Stomach (tissue), 9 donors: Measurements from ENCODE around the gene SLC1A2. TPM values are rescaled to one million over a fixed set of nuclear protein-coding genes. Genes with fewer than 3 reads are reported as not detected.
A peak's percentile ranks its signal among the peaks of the same experiment; 100 is the strongest.

ENCODE experiments used
- DNase-seq, 2 donors: peaks; one replicate each; pipeline versions ENCODE4 v3.0.0 to v3.0.0-alpha.2; 2013 to 2019
- H3K27ac ChIP-seq, 5 donors: fragments of 200-600 bp in 4 of 5; sonication (generic) in 4 of 5; one replicate each; pipeline ENCODE4 v1.5.1; 2013 to 2019; ENCODE audit warnings: mild to moderate bottlenecking in 1 of 5, moderate library complexity in 1 of 5
- H3K27me3 ChIP-seq, 3 donors: fragments of 200-600 bp; sonication (generic); one replicate each; pipeline ENCODE4 v1.5.1; 2017 to 2019; ENCODE audit warnings: mixed run types in 1 of 3
- H3K36me3 ChIP-seq, 4 donors: fragments of 200-600 bp; sonication (generic); 1 replicate in 3 of 4; 2 replicates in 1 of 4; pipeline ENCODE4 v1.5.1; 2016 to 2019
- H3K4me1 ChIP-seq, 4 donors: fragments of 200-600 bp; sonication (generic); one replicate each; pipeline ENCODE4 v1.5.1; 2016 to 2019
- H3K4me3 ChIP-seq, 4 donors: fragments of 200-600 bp; sonication (generic) in 3 of 4; one replicate each; pipeline ENCODE4 v1.5.1; 2016 to 2019; ENCODE audit warnings: mild to moderate bottlenecking in 1 of 4
- H3K9me3 ChIP-seq, 4 donors: fragments of 200-600 bp; sonication (generic); one replicate each; pipeline ENCODE4 v1.5.1; 2016 to 2019
- EP300 ChIP-seq: sonication (generic); formaldehyde crosslinking; IDR thresholded peaks from one replicate; pipeline ENCODE4 v1.6.1; 2017; ENCODE audit warnings: antibody characterized with exemption
- POLR2A ChIP-seq, 4 donors: fragments of 450-650 bp; IDR thresholded peaks; one replicate each; pipeline ENCODE4 v1.6.1; 2016; ENCODE audit warnings: antibody characterized with exemption in 4 of 4, control low read depth in 2 of 4, mild to moderate bottlenecking in 1 of 4, moderate library complexity in 1 of 4
- POLR2AphosphoS5 ChIP-seq, 3 donors: sonication (generic); formaldehyde crosslinking; IDR thresholded peaks; one replicate each; pipeline ENCODE4 v1.6.1; 2016; ENCODE audit warnings: antibody characterized with exemption in 3 of 3
- WGBS, 5 donors: extraction: QIAGEN DNeasy Blood & Tissue Kit in 3 of 5; methylation state at CpG; one replicate each; pipeline versions ENCODE4 v1.1.5 to v1.1.7; 2013 to 2018; 5-methylcytosine and 5-hydroxymethylcytosine counted together
- intact Hi-C: fragments of 100-400 bp; cut with DNase I; formaldehyde crosslinking; loops from one replicate; pipeline ENCODE4 v1.15.1; 2023; ENCODE audit warnings: low total_unique reads
- polyA plus RNA-seq, 3 donors: library from polyadenylated mRNA; stranded (reverse); fragments of 200-250 nt; gene quantifications; one replicate each; pipeline ENCODE4 v1.2.3, GENCODE V29; 2013
- total RNA-seq, 5 donors: library from RNA; depleted of rRNA; stranded (reverse); fragments of >200 nt; gene quantifications; one replicate each; pipeline versions ENCODE4 v1.1.0 to v1.2.3, GENCODE V29; 2014 to 2016
- TF ChIP-seq, protein P1 (sequence below), 7 experiments: fragments of 450-650 bp in 4 of 7; fragments of 200-600 bp in 3 of 7; sonication (generic) in 3 of 7; IDR thresholded peaks; one replicate each; pipeline ENCODE4 v1.5.1; 2016 to 2019; ENCODE audit warnings: antibody characterized with exemption in 7 of 7, control low read depth in 2 of 7, mild to moderate bottlenecking in 1 of 7
- donor health status: healthy with polysubstance abuse.
- donor health status: Bipolar disorder and iron deficiency.
- donor health status: healthy.

SLC1A2 gene
- total and polyA plus RNA-seq, 8 donors: 1.3 to 13.4 (median 3.2) TPM; not detected in 1

DNA sequence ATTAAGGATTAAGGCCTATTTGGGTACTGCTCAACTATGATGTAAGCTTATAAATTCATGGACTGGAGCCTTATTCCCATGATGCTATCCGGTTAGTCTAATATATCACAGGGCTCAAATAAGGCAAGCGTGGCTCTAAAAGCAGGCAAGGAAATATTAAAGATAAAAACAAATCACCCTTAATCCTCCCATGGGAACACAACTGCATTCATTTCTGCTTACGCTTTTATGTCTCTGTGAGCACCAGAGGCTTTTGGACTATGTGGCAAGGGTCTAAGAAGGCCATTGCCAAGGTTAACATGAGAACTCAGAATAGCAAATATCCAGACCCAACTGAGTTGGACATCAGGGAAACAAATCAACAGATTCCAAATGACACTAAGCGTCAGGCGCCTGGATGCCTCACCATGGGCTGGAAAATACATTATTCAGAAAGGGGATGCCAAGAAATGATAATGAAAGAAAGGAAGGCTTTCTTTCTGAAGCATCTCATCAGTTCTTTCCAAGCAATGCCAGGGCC lies 138.1 kb downstream of the SLC1A2 start:
- H3K27me3 ChIP-seq: no peaks in the 10 kb centered on the region
- peaks cover 0 to 4% (median 0%) of the 10 kb centered on the region in 4 donors for H3K36me3 ChIP-seq
- 70 to 86% (median 84%) methylated on average over 5 of the region's 5 CpGs for WGBS, 5 donors
- peak in 1 of 2 donors; percentile 66 for DNase-seq
- peaks cover 0 to 22% (median 13%) of the 10 kb centered on the region in 4 donors for H3K4me1 ChIP-seq
- intact Hi-C loops: no loop called here
- H3K9me3 ChIP-seq: no peaks in the 10 kb centered on the region
- TF ChIP-seq, protein P1, sequence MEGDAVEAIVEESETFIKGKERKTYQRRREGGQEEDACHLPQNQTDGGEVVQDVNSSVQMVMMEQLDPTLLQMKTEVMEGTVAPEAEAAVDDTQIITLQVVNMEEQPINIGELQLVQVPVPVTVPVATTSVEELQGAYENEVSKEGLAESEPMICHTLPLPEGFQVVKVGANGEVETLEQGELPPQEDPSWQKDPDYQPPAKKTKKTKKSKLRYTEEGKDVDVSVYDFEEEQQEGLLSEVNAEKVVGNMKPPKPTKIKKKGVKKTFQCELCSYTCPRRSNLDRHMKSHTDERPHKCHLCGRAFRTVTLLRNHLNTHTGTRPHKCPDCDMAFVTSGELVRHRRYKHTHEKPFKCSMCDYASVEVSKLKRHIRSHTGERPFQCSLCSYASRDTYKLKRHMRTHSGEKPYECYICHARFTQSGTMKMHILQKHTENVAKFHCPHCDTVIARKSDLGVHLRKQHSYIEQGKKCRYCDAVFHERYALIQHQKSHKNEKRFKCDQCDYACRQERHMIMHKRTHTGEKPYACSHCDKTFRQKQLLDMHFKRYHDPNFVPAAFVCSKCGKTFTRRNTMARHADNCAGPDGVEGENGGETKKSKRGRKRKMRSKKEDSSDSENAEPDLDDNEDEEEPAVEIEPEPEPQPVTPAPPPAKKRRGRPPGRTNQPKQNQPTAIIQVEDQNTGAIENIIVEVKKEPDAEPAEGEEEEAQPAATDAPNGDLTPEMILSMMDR (IDR thresholded peaks at IDR 0.05): no peak
- peak; percentile 36 to 74 (median 44) for TF ChIP-seq POLR2AphosphoS5 (IDR thresholded peaks at IDR 0.05)
- peak; percentile 17 for TF ChIP-seq EP300
- H3K27ac ChIP-seq: peak overlapping the region; percentile 48 to 83 (median 75)
- H3K4me3 ChIP-seq: no peak overlapping the region

DNA sequence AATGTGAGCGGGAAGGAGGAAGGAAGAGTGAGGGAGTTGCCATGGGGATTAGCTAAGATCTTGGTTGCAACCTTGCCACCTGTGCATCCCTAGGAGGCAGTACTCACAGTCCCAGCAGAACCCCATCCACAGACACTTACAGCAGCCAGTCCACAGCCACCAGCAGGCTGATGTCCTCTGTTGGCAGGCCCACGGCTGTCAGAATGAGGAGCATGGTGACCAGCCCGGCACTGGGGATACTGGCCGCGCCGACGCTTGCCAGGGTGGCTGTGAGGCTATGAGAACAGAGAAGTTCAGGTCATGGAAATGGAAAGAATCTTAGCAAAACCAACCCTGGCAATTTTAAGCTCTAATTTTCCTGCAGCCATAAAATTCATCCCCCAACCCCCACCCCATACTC lies 138.6 kb downstream of the SLC1A2 start:
- peak overlapping the region; percentile 54 to 83 (median 75) for H3K27ac ChIP-seq
- H3K9me3 ChIP-seq: no peaks in the 10 kb centered on the region
- no peak for DNase-seq
- WGBS, 5 donors: 74 to 93% (median 89%) methylated on average over 7 of the region's 7 CpGs
- H3K36me3 ChIP-seq: peaks cover 0 to 4% (median 0%) of the 10 kb centered on the region in 4 donors
- H3K27me3 ChIP-seq: no peaks in the 10 kb centered on the region
- H3K4me1 ChIP-seq: peaks cover 5 to 27% (median 18%) of the 10 kb centered on the region in 4 donors
- no peak for TF ChIP-seq EP300
- no peak for TF ChIP-seq POLR2A (IDR thresholded peaks at IDR 0.05)
- TF ChIP-seq, protein P1 (IDR thresholded peaks at IDR 0.05): no peak
- no peak for TF ChIP-seq POLR2AphosphoS5 (IDR thresholded peaks at IDR 0.05)
- H3K4me3 ChIP-seq: no peak overlapping the region
- intact Hi-C loops: no loop called here

DNA sequence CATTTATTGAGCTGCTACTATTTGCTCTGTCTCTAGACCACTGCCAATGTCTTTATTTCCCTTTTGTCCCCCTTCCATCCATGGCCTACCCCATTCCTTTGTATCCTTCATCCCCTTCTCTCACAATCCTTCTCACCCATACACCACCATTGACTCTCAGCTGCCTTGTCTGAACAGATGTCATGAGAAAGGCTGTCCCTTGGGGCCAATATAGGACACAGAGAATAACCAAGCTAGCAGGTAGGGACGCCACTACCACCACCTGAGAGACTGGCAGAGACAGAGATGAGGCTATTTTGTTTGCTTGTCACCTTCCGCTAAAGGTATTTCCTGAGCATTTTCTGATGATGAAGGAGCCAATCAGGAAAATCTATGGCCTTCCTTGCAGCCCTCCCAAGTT lies 141.5 kb downstream of the SLC1A2 start:
- Histone ChIP-seq H3K4me1 (peaks cover 16 to 39% (median 28%) of the 10 kb centered on the region in 4 donors), H3K27me3 (no peaks in the 10 kb centered on the region), H3K4me3 (no peak overlapping the region), H3K9me3 (no peaks in the 10 kb centered on the region), H3K27ac (no peak overlapping the region), H3K36me3 (no peaks in the 10 kb centered on the region)
- WGBS, 5 donors: 88 to 97% (median 93%) methylated on average over 2 of the region's 2 CpGs
- no peak for TF ChIP-seq EP300
- intact Hi-C loops: no loop called here
- DNase-seq: no peak

DNA sequence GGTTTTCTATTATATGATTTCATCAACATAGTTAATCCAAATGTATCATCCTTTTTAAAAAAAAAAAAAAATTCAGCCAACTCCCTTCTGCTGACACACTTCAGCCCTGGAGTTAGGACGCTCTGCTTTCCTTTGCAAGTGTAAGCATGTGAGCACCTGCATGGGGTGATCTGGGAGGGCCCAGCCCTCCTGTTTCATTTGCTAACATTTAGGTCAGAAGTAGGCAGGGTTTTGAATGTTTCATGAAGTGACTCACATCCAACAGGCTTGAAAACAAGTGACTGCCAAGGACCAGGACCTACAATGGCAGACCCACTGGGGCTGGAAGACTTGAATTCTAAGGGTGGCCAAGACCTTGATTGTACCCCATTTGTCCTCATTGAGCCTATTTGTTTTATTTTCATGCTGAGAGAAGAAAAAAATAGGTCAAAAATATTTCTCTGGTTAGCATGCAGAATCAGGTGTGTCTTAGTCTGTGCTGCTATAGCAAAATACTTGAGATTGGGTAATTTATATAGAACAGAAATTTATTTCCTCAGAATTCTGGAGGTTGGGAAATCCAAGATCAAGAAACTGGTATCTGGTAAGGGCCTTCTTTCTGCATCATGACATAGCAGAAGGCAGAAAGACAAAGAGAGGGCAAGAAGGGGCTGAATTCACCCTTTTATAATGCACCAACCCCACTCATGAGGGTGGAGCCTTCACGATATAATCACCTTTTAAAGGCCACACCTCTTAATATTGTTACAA lies 142.8 kb downstream of the SLC1A2 start:
- H3K36me3 ChIP-seq: no peaks in the 10 kb centered on the region
- WGBS, 5 donors: 50 to 66% (median 59%) methylated on average over 2 of the region's 2 CpGs
- peak; percentile 33 to 62 for DNase-seq

More for the DNA sequence above, 142.8 kb downstream of the SLC1A2 start:
- Histone ChIP-seq H3K9me3 (no peaks in the 10 kb centered on the region), H3K4me1 (peaks cover 16 to 29% (median 20%) of the 10 kb centered on the region in 4 donors), H3K27me3 (no peaks in the 10 kb centered on the region), H3K27ac (peak overlapping the region; percentile 58 to 83 (median 82)), H3K4me3 (no peak overlapping the region)
- intact Hi-C loops: no loop called here
- TF ChIP-seq POLR2AphosphoS5 (IDR thresholded peaks at IDR 0.05): peak in 1 of 3 donors; percentile 47
- no peak for TF ChIP-seq EP300
- no peak for TF ChIP-seq POLR2A (IDR thresholded peaks at IDR 0.05)
- TF ChIP-seq, protein P1 (IDR thresholded peaks at IDR 0.05): no peak
